ENCODE data around the gene SPRED3. TPM values are rescaled to one million over a fixed set of nuclear protein-coding genes. Genes with fewer than 3 reads are reported as not detected.

SPRED3 gene
- total and polyA plus RNA-seq, 9 of the 15 experiments (the other 6 are each of a cell fraction or from before 2014, with no cell fraction given) = 0.05 to 1.3 (median 0.36) TPM

DNA sequence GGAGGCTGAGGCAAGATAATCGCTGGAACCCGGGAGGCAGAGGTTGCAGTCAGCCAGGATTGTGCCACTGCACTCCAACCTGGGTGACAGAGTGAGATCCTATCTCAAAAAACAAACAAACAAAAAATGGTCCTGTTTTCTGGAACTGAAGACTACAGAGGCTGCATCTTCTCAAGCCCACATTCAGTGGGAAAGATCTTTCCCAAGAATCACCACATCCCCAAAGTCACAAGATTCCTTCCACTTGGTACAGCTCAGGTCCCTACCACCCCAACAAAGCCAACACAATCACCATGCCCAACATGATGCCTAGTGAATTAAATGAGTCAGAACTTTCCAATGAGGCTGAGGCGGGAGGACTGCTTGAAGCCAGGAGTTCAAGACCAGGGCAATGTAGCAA is 37.6 kb upstream of the SPRED3 start:
- ATAC-seq = no peak
- no peak for DNase-seq (ENCODE audit: extremely low read depth in 1 of 4, low spot score in 3 of 4)
- Histone ChIP-seq H3K79me2 (ENCODE audit: control insufficient read depth, insufficient read depth, low read length) (no peaks in the 10 kb centered on the region), H3K4me3 (no peak overlapping the region), H3K36me3 (ENCODE audit: control insufficient read depth, insufficient read depth, low read length) (no peaks in the 10 kb centered on the region), H4K20me1 (replicated peaks; ENCODE audit: control insufficient read depth, insufficient read depth, low read length) (no peaks in the 10 kb centered on the region), H3K9me1 (ENCODE audit: control insufficient read depth, insufficient read depth, low read length) (no peaks in the 10 kb centered on the region), H3K4me2 (ENCODE audit: insufficient read depth, low read length) (no peak overlapping the region), H3K4me1 (replicated peaks in 1 of 2; ENCODE audit: control insufficient read depth in 2 of 2, insufficient read depth in 2 of 2, low read length in 2 of 2) (peaks cover 0 to 4% of the 10 kb centered on the region in 2 experiments; a peak in 2 of 5 replicates), H3K27ac (ENCODE audit: extremely low read depth, low read depth, low read length) (no peak overlapping the region), H2AFZ (ENCODE audit: low read depth, low read length) (no peak overlapping the region), H3K9me3 (replicated peaks; ENCODE audit: control insufficient read depth, insufficient read depth, low read depth, low read length) (no peaks in the 10 kb centered on the region), H3K9ac (ENCODE audit: insufficient read depth in 1 of 2, low read depth in 2 of 2, low read length in 2 of 2) (no peak overlapping the region), H3K27me3 (ENCODE audit: control insufficient read depth in 2 of 2, insufficient read depth in 2 of 2, low read length in 2 of 2) (no peaks in the 10 kb centered on the region)
- no peak for FAIRE-seq
- no TSS peak for BruUV-seq (replicated peaks)
- WGBS (ENCODE audit: insufficient coverage, low coverage, missing lambda C conversion rate) = 37% methylated on average over 3 of the region's 3 CpGs
- ChIA-PET POLR2A (interaction anchor here (0.6 to 2.0 kb wide), 2 partner anchors 14 to 37 kb away, joined by 3 to 8 read pairs; partner anchors contain the start of gene GGN), CTCF (ENCODE audit: low intra/inter-chr PET ratio) (interaction anchor here (0.6 kb wide), 1 partner anchor 96 kb away, joined by 6 read pairs; no protein-coding TSS in a partner anchor)
- in situ Hi-C loops (cut with MboI) = no loop called here
- intact Hi-C loops (cut with micrococcal nuclease) = no loop called here
- TF ChIP-seq SNIP1 (IDR thresholded peaks at IDR 0.05; ENCODE audit: low read depth) (no peak), PRDM10 (IDR thresholded peaks at IDR 0.05; ENCODE audit: partially characterized antibody) (peak; percentile 64)
